Measurements from ENCODE around the gene SHROOM2. TPM values are rescaled to one million over a fixed set of nuclear protein-coding genes. Genes with fewer than 3 reads are reported as not detected.

Gene SHROOM2
- total RNA-seq, 1 experiment from 2014 or later, result 13.9 TPM

GRCh38 chrX:9775930-9776329 is 10.3 kb upstream of the SHROOM2 start:
- H3K4me2 ChIP-seq (ENCODE audit: insufficient read depth, insufficient read length, low read length), result no peak overlapping the region
- no peak overlapping the region for H3K14ac ChIP-seq (ENCODE audit: insufficient read depth, low read length)
- H2BK12ac ChIP-seq (ENCODE audit: insufficient read length, low read depth, low read length), result no peak overlapping the region
- H3K4ac ChIP-seq (ENCODE audit: low read depth, low read length), result no peak overlapping the region
- H3K27me3 ChIP-seq (ENCODE audit: insufficient read depth, low read length), result no peaks in the 10 kb centered on the region
- H3K79me2 ChIP-seq (ENCODE audit: insufficient read depth, low read length), result peaks cover 2% of the 10 kb centered on the region; the same call in 1 of the 2 replicates
- H3K4me1 ChIP-seq (ENCODE audit: insufficient read depth, low read length), result no peaks in the 10 kb centered on the region; the same call in 1 of the 2 replicates
- H3K23ac ChIP-seq (ENCODE audit: insufficient read length, low read depth, low read length), result no peak overlapping the region
- H3K27me3 Mint-ChIP-seq (ENCODE audit: low read depth), result no peaks in the 10 kb centered on the region
- H2BK5ac ChIP-seq (ENCODE audit: insufficient read length, low read length), result no peak overlapping the region
- H2AFZ ChIP-seq (ENCODE audit: low read length), result no peak overlapping the region
- no peaks in the 10 kb centered on the region for H3K79me1 ChIP-seq (ENCODE audit: insufficient read depth, low read depth, low read length, poor library complexity, severe bottlenecking)
- H3K9me3 Mint-ChIP-seq, result peaks cover 29 to 52% of the 10 kb centered on the region in 2 experiments
- WGBS (ENCODE audit: extremely low coverage, insufficient read length, low lambda C conversion rate), result no CpG with 5 or more reads among the region's 8 CpGs
- H4K8ac ChIP-seq (replicated peaks; ENCODE audit: insufficient read length, low read depth, low read length), result no peak overlapping the region
- no peak overlapping the region for H3K18ac ChIP-seq (ENCODE audit: insufficient read length, low read depth, low read length)
- DNase-seq, result no peak
- H2AK5ac ChIP-seq (ENCODE audit: insufficient read length, low read length), result no peak overlapping the region
- peaks cover 2 to 11% of the 10 kb centered on the region in 2 experiments; a peak in 3 of 4 replicates for H3K4me1 Mint-ChIP-seq
- H2BK20ac ChIP-seq (ENCODE audit: low read depth, low read length, poor library complexity, severe bottlenecking), result no peak overlapping the region
- H2BK120ac ChIP-seq (ENCODE audit: low read depth, low read length, poor library complexity, severe bottlenecking), result no peak overlapping the region
- no peak overlapping the region for H3K56ac ChIP-seq (ENCODE audit: insufficient read length, low read depth, low read length)
- no peaks in the 10 kb centered on the region for H3K23me2 ChIP-seq (ENCODE audit: insufficient read length, low read depth, low read length, poor library complexity, severe bottlenecking)
- no peak overlapping the region for H4K5ac ChIP-seq (ENCODE audit: insufficient read length, low read depth, low read length)
- TF ChIP-seq CTCF (conservative IDR thresholded peaks at IDR 0.05), result no peak
- H3K4me3 Mint-ChIP-seq, result no peak overlapping the region
- H4K91ac ChIP-seq (ENCODE audit: insufficient read length, low read depth, low read length), result no peak overlapping the region
- no peak overlapping the region for H3K9ac ChIP-seq (ENCODE audit: extremely low read depth, insufficient read length, low read length)
- no peaks in the 10 kb centered on the region for H3K9me3 ChIP-seq (ENCODE audit: control insufficient read depth, low read depth, low read length)
- H3T11ph ChIP-seq (ENCODE audit: low read length), result no peak overlapping the region
- H3K27ac Mint-ChIP-seq, result no peak overlapping the region
- no peaks in the 10 kb centered on the region for H4K20me1 ChIP-seq (ENCODE audit: control insufficient read depth, insufficient read depth, insufficient read length)
- H3K27ac ChIP-seq (ENCODE audit: insufficient read length, low read depth, low read length), result no peak overlapping the region
- H3K36me3 Mint-ChIP-seq (ENCODE audit: insufficient read depth in 1 of 3, low read depth in 3 of 3), result peaks cover 12 to 28% (median 22%) of the 10 kb centered on the region in 3 experiments
- H2BK15ac ChIP-seq (ENCODE audit: low read depth, low read length), result no peak overlapping the region
